Neuronal stem cell (in vitro differentiated cells): ENCODE results near the gene RYR2.
"Not testable (repeated sequence)": the region's sequence is repeated elsewhere in the genome, so short reads cannot be mapped to it uniquely, and the experiment has no call there.

ENCODE experiments used
- DNase-seq: peaks from one replicate; pipeline ENCODE4 v3.0.0-alpha.2; 2013; ENCODE audit warnings: low spot score
- H2AFZ ChIP-seq: one replicate; pipeline ENCODE4 v1.6.1; 2013; ENCODE audit warnings: mild to moderate bottlenecking, low read length, inconsistent platforms
- H2AK5ac ChIP-seq: 2 replicates; pipeline ENCODE4 v1.6.1; 2013; ENCODE audit warnings: low read depth, mild to moderate bottlenecking, inconsistent platforms, low read length, moderate library complexity, mixed read lengths
- H2BK120ac ChIP-seq: 2 replicates; pipeline ENCODE4 v1.6.1; 2013; ENCODE audit warnings: low read depth, mild to moderate bottlenecking, inconsistent platforms, low read length, moderate library complexity, mixed read lengths
- H2BK12ac ChIP-seq: one replicate; pipeline ENCODE4 v1.6.1; 2013; ENCODE audit warnings: low read length, inconsistent platforms
- H2BK15ac ChIP-seq: 2 replicates; pipeline ENCODE4 v1.6.1; 2013; ENCODE audit warnings: mild to moderate bottlenecking, low read length, inconsistent platforms, mixed read lengths
- H2BK5ac ChIP-seq: one replicate; pipeline ENCODE4 v1.6.1; 2013; ENCODE audit warnings: inconsistent platforms, mild to moderate bottlenecking, low read length, moderate library complexity
- H3K14ac ChIP-seq: one replicate; pipeline ENCODE4 v1.6.1; 2013; ENCODE audit warnings: low read length, inconsistent platforms
- H3K18ac ChIP-seq: 2 replicates; pipeline ENCODE4 v1.6.1; 2013; ENCODE audit warnings: low read length, inconsistent platforms
- H3K23ac ChIP-seq: 2 replicates; pipeline ENCODE4 v1.6.1; 2013; ENCODE audit warnings: low read depth, mild to moderate bottlenecking, mixed read lengths, low read length, inconsistent platforms; ENCODE audit not compliant: poor library complexity
- H3K27ac ChIP-seq: replicated peaks from 3 replicates; pipeline ENCODE4 v1.5.1; 2013; ENCODE audit warnings: low read length, inconsistent platforms
- H3K27me3 ChIP-seq, 3 experiments: 2 replicates each; pipeline ENCODE4 v1.6.1; 2013; ENCODE audit warnings: low read length in 3 of 3, mild to moderate bottlenecking in 2 of 3, inconsistent platforms in 1 of 3, low read depth in 1 of 3, mixed read lengths in 1 of 3, moderate library complexity in 1 of 3; ENCODE audit not compliant: control insufficient read depth in 3 of 3, insufficient read depth in 3 of 3
- H3K36me3 ChIP-seq, 2 donors: replicated peaks in 1 of 2; 2 replicates each; pipeline ENCODE4 v1.6.1; 2013; ENCODE audit warnings: low read length in 2 of 2; ENCODE audit not compliant: control insufficient read depth in 2 of 2, insufficient read depth in 2 of 2
- H3K4ac ChIP-seq: 2 replicates; pipeline ENCODE4 v1.6.1; 2013; ENCODE audit warnings: inconsistent platforms, mild to moderate bottlenecking, low read length, moderate library complexity
- H3K4me1 ChIP-seq, 2 donors: 1 replicate in 1 of 2; 2 replicates in 1 of 2; pipeline ENCODE4 v1.6.1; 2013; ENCODE audit warnings: low read length in 2 of 2, low read depth in 1 of 2; ENCODE audit not compliant: control insufficient read depth in 2 of 2, insufficient read depth in 1 of 2
- H3K4me2 ChIP-seq: one replicate; pipeline ENCODE4 v1.6.1; 2013; ENCODE audit warnings: mild to moderate bottlenecking, low read length, inconsistent platforms; ENCODE audit not compliant: insufficient read depth, poor library complexity, severe bottlenecking
- H3K4me3 ChIP-seq, 2 donors: 2 replicates each; pipeline ENCODE4 v1.5.1; 2013; ENCODE audit warnings: low read length in 2 of 2, mild to moderate bottlenecking in 2 of 2, inconsistent platforms in 1 of 2, moderate library complexity in 1 of 2
- H3K79me1 ChIP-seq: one replicate; pipeline ENCODE4 v1.6.1; 2013; ENCODE audit warnings: low read depth, mild to moderate bottlenecking, inconsistent platforms, low read length, moderate library complexity
- H3K9ac ChIP-seq: one replicate; pipeline ENCODE4 v1.6.1; 2013; ENCODE audit warnings: mild to moderate bottlenecking, low read depth, low read length, inconsistent platforms; ENCODE audit not compliant: poor library complexity
- H3K9me3 ChIP-seq, 2 donors: replicated peaks in 1 of 2; 2 replicates each; pipeline versions ENCODE3 to v1.6.1; 2013; ENCODE audit warnings: low read length in 2 of 2, mild to moderate bottlenecking in 2 of 2, inconsistent platforms in 1 of 2, low read depth in 1 of 2, mixed read lengths in 1 of 2, moderate library complexity in 1 of 2; ENCODE audit not compliant: control insufficient read depth in 2 of 2, insufficient read depth in 1 of 2
- H4K8ac ChIP-seq: one replicate; pipeline ENCODE4 v1.6.1; 2013; ENCODE audit warnings: low read depth, mild to moderate bottlenecking, inconsistent platforms, low read length, moderate library complexity
- H4K91ac ChIP-seq: one replicate; pipeline ENCODE4 v1.6.1; 2013; ENCODE audit warnings: low read length, low read depth, mild to moderate bottlenecking, inconsistent platforms; ENCODE audit not compliant: poor library complexity
- WGBS, 2 donors: extraction: QIAGEN DNeasy Blood & Tissue Kit; methylation state at CpG; one replicate each; pipeline ENCODE4 v1.1.7; 2013; ENCODE audit warnings: missing lambda C conversion rate in 2 of 2, mixed read lengths in 1 of 2; ENCODE audit not compliant: insufficient read length in 2 of 2, insufficient replicate concordance in 1 of 2; ENCODE audit errors: extremely low coverage in 2 of 2; 5-methylcytosine and 5-hydroxymethylcytosine counted together

The RYR2 gene

GRCh38 chr1:237590386-237590785 is 548.4 kb downstream of the RYR2 start:
- Histone ChIP-seq H3K27ac (no peak overlapping the region), H3K27me3 (no peaks in the 10 kb centered on the region), H2BK120ac (no peak overlapping the region), H4K91ac (no peak overlapping the region), H3K79me1 (no peaks in the 10 kb centered on the region), H3K23ac (no peak overlapping the region), H2AFZ (no peak overlapping the region), H3K9me3 (no peaks in the 10 kb centered on the region), H2AK5ac (no peak overlapping the region), H3K9ac (no peak overlapping the region), H3K14ac (no peak overlapping the region), H3K36me3 (no peaks in the 10 kb centered on the region), H2BK5ac (no peak overlapping the region), H3K4me1 (no peaks in the 10 kb centered on the region), H3K4me2 (no peak overlapping the region), H2BK15ac (no peak overlapping the region), H2BK12ac (no peak overlapping the region), H3K4me3 (no peak overlapping the region), H3K4ac (no peak overlapping the region), H4K8ac (no peak overlapping the region), H3K18ac (no peak overlapping the region)
- DNase-seq = no peak
- no CpG with 5 or more reads among the region's 13 CpGs for WGBS, 2 donors

GRCh38 chr1:237591353-237591752 is 549.4 kb downstream of the RYR2 start:
- H3K4me3 ChIP-seq = no peak overlapping the region
- H3K4me2 ChIP-seq = no peak overlapping the region
- H2BK12ac ChIP-seq = no peak overlapping the region
- no peak overlapping the region for H3K18ac ChIP-seq
- H2AK5ac ChIP-seq = no peak overlapping the region
- no peaks in the 10 kb centered on the region for H3K36me3 ChIP-seq
- no peak overlapping the region for H4K91ac ChIP-seq
- no peaks in the 10 kb centered on the region for H3K79me1 ChIP-seq
- peaks cover 0 to 2% of the 10 kb centered on the region in 2 donors for H3K9me3 ChIP-seq
- H3K27me3 ChIP-seq = no peaks in the 10 kb centered on the region
- DNase-seq = no peak
- no peaks in the 10 kb centered on the region for H3K4me1 ChIP-seq
- no peak overlapping the region for H2AFZ ChIP-seq
- no peak overlapping the region for H3K9ac ChIP-seq
- no peak overlapping the region for H3K23ac ChIP-seq
- WGBS, 2 donors = no CpG with 5 or more reads among the region's 2 CpGs
- no peak overlapping the region for H2BK120ac ChIP-seq
- no peak overlapping the region for H2BK15ac ChIP-seq
- H3K27ac ChIP-seq = no peak overlapping the region
- H2BK5ac ChIP-seq = no peak overlapping the region
- no peak overlapping the region for H3K14ac ChIP-seq
- no peak overlapping the region for H3K4ac ChIP-seq
- H4K8ac ChIP-seq = no peak overlapping the region

DNA sequence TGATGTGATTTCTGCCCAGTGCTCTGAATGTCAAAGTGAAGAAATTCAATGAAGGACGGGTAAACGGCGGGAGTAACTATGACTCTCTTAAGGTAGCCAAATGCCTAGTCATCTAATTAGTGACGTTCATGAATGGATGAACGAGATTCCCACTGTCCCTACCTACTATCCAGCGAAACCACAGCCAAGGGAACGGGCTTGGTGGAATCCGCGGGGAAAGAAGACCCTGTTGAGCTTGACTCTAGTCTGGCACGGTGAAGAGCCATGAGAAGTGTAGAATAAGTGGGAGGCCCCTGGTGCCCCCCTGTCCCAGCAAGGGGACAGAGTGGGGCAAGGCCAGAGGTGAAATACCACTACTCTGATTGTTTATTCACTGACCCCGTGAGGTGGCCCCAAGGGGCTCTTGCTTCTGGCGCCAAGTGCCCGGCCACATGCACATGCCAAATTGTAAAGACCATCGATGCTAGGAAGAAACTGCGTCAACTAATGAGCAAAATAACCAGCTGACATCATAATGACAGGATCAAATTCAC is 561.1 kb downstream of the RYR2 start:
- H2AFZ ChIP-seq, H2BK5ac ChIP-seq, H2BK15ac ChIP-seq, H4K8ac ChIP-seq, H2AK5ac ChIP-seq, H3K23ac ChIP-seq, H3K14ac ChIP-seq, H3K4me2 ChIP-seq, H3K27me3 ChIP-seq, H3K4ac ChIP-seq, H3K79me1 ChIP-seq, H4K91ac ChIP-seq, H3K9ac ChIP-seq, H2BK12ac ChIP-seq, H3K9me3 ChIP-seq, H2BK120ac ChIP-seq, H3K4me1 ChIP-seq, H3K27ac ChIP-seq, H3K4me3 ChIP-seq, H3K36me3 ChIP-seq, H3K18ac ChIP-seq: not testable (repeated sequence)
- DNase-seq = peak; percentile 27
- WGBS, 2 donors = no CpG with 5 or more reads among the region's 15 CpGs

DNA sequence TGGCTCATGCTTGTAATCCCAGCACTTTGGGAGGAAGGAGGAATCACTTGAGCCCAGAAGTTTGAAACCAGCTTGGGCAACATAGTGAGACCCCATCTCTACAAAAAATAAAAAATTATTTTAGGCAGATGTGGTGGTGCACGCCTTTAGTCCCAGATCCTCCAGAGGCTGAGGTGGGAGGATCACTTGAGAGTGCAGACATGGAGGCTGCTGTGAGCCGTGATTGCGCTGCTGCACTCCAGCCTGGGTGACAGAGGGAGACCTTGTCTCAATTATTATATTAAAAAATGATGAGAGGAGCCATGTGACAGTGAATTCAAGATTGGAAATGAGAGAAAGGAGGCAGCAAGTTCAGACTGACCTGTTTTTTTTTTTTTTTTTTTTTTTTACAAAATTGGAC is 566.4 kb downstream of the RYR2 start:
- Histone ChIP-seq H3K23ac (no peak overlapping the region), H3K14ac (no peak overlapping the region), H2AFZ (no peak overlapping the region), H3K36me3 (no peaks in the 10 kb centered on the region), H2BK15ac (no peak overlapping the region), H3K9me3 (no peaks in the 10 kb centered on the region), H3K4ac (no peak overlapping the region), H3K4me3 (no peak overlapping the region), H4K8ac (no peak overlapping the region), H3K9ac (no peak overlapping the region), H3K18ac (no peak overlapping the region), H3K4me1 (no peaks in the 10 kb centered on the region), H2AK5ac (no peak overlapping the region), H2BK120ac (no peak overlapping the region), H2BK12ac (no peak overlapping the region), H2BK5ac (no peak overlapping the region), H3K27me3 (no peaks in the 10 kb centered on the region), H3K27ac (no peak overlapping the region), H3K79me1 (no peaks in the 10 kb centered on the region), H4K91ac (no peak overlapping the region), H3K4me2 (no peak overlapping the region)
- DNase-seq = no peak
- no CpG with 5 or more reads among the region's 3 CpGs for WGBS, 2 donors
